RCC 7860 (cell line): ENCODE measurements around the gene MMS22L.

Experiments
- DNase-seq: peaks from one replicate; pipeline ENCODE4 v3.0.0-alpha.2; 2015; ENCODE audit warnings: low spot score
- FAIRE-seq: peaks from 2 replicates; lab custom pipeline; 2012; peaks lifted over from hg19 to GRCh38; lab: Jason Lieb, UNC

MMS22L gene, protein sequence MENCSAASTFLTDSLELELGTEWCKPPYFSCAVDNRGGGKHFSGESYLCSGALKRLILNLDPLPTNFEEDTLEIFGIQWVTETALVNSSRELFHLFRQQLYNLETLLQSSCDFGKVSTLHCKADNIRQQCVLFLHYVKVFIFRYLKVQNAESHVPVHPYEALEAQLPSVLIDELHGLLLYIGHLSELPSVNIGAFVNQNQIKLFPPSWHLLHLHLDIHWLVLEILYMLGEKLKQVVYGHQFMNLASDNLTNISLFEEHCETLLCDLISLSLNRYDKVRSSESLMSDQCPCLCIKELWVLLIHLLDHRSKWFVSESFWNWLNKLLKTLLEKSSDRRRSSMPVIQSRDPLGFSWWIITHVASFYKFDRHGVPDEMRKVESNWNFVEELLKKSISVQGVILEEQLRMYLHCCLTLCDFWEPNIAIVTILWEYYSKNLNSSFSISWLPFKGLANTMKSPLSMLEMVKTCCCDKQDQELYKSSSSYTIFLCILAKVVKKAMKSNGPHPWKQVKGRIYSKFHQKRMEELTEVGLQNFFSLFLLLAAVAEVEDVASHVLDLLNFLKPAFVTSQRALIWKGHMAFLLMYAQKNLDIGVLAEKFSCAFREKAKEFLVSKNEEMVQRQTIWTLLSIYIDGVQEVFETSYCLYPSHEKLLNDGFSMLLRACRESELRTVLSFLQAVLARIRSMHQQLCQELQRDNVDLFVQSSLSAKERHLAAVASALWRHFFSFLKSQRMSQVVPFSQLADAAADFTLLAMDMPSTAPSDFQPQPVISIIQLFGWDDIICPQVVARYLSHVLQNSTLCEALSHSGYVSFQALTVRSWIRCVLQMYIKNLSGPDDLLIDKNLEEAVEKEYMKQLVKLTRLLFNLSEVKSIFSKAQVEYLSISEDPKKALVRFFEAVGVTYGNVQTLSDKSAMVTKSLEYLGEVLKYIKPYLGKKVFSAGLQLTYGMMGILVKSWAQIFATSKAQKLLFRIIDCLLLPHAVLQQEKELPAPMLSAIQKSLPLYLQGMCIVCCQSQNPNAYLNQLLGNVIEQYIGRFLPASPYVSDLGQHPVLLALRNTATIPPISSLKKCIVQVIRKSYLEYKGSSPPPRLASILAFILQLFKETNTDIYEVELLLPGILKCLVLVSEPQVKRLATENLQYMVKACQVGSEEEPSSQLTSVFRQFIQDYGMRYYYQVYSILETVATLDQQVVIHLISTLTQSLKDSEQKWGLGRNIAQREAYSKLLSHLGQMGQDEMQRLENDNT

DNA sequence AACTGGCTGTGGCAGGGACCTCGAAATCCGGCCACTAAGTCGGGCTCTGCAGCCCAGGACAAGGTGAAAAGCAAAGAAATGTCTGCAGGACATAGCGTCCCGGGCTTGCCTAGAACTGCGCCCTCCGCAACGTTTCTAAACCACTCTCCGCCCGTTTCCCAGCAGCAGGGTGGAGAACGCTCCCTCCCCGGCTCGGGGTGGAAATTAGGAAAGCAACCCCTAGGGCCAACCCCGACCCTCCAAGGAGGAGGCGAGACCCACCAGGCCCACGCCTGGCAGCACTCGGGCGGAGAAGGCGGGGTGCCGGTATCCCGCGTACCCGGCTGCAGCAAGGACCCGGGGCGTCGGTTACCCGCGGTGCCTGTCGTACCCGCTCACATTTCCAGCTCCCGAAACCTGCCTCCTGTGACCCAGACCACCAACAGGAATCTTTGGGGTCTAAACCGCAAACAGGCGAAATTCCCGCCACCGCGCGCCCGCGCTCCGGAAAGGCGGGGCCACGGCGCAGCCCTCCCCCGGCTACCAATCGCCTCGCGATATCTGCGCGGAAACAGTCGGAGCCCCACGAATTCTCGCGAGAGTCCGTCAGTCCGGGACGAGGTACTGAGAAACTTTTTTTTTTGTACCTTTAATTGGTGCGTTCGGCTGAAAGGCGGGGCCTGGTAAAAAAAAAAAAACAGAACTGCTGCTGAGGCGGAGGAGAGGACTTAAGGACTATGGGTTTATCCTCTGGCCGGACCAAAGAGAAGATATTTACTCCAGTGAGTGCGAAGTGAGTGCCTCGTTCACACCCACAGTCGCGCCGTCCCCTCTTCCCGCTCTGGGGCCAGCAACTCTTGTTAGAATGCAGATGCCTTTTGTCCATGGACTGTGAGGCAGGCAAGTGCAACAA lies at the start of gene MMS22L:
MMS22L (minus strand) TSS at position 491 of the 892 bp plus-strand sequence. CDS start 739 bp downstream, outside the sequence.
- FAIRE-seq, result peak; percentile 76
- peak; percentile 83 for DNase-seq

DNA sequence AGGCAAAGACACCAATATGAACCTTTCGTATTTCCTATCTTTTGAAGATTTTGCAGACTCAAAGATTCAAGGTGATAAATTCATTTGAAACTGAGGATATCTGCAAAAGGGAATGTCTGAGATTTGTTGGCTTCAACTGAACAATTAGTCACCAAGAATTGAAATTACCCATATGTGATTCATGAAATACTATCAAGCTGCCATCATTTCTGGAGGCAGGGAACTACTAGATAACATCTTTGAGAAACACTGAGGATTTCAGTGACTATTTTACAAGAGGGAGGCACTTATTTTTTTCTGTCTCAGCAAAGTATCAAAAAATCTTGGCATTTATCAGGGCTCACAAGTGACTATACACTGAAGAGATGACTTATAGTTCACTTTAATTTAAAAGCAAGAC lies 39.8 kb upstream of the MMS22L start:
- DNase-seq (peak; percentile 58), FAIRE-seq (no peak)

DNA sequence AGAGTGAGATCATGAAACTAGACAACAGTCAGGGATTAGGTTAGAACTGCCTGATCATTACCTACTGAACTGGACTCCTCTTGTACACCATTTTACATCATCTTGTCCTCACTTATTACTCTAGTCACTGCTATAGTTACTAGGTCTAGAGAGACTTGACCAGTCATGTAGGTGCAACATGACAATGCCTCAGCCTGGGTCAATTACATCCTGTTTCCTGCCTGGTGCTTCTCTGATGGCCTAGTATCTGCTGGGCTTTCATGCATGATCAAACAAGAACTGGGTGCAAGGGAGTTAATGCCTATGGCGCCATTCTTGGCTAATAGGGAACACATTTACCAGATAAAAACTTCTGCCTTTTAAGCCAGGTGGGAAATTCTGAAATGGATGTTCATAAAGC lies 39.2 kb upstream of the MMS22L start:
- no peak for FAIRE-seq
- peak; percentile 51 for DNase-seq

DNA sequence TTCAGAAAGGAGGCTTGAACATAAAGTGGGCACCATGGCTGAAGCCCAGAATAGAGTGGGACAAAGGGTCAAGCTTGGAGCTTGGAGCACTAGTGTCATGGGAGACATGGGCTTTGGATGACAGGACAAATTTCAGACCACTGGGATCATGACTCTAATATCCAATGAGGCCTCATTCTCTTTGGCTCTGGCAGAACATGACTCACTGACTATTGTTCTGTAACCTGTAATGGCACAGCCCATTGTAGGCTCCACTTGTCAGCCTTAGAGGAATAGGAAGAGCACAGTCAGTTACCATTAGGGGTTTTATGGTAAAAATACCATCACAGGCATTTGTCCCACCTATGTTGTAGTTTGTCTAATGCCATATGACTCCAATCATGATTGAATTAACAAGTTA lies 34.0 kb upstream of the MMS22L start:
- DNase-seq (no peak), FAIRE-seq (no peak)

DNA sequence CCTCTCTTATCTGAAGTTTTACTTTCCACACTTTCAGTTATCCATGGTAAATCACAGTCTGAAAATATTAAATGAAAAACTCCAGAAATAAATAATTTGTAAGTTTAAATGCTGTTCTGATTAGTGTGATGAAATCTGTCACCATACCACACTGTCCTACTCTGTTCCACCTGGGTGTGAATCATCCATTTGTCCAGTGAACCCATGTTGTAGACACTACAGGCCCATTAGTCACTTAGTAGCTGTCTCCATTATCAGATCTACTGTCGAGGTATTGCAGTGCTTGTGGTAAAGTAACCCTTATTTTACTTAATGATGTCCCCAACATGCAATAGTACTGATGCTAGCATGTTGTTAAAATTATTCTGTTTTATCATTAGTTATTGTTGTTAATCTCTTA lies 29.2 kb upstream of the MMS22L start:
- peak; percentile 70 for FAIRE-seq
- DNase-seq, result peak; percentile 49

DNA sequence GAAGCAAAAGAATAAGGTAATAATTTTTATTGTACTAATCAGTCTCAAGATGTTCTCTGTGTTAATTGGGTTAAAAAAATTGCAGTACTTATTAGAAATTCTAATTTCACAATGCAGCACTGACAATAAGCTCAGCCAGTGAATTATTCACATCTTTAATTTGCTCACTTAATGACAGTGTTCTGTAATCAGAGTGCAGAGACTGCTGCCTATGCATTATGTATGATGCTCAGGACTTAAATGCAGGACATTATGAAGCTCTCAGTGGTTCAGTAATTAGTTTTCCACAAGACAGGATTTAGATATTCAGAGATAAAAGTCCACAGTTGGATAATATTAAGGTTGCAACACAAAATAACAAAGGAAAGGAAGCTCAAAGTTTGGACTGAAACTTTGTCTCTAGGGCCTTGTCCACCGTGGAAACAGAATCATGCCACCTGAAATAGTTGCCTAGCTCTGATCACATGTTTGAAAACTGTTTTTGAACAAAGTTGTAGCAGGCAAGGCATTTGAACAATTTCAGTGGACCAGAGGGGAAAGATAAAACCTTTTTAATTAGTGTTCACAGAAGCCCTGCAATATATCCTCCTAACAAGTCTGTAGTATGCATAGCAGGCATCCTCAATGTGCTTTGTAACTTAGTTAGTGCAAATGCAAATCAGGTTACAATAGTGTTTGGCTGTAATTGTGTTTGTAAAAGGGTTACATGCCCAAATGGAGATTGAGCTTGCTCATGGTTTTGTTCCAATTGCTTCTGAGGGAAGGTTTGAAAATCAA lies 23.7 kb upstream of the MMS22L start:
- no peak for FAIRE-seq
- DNase-seq, result no peak

DNA sequence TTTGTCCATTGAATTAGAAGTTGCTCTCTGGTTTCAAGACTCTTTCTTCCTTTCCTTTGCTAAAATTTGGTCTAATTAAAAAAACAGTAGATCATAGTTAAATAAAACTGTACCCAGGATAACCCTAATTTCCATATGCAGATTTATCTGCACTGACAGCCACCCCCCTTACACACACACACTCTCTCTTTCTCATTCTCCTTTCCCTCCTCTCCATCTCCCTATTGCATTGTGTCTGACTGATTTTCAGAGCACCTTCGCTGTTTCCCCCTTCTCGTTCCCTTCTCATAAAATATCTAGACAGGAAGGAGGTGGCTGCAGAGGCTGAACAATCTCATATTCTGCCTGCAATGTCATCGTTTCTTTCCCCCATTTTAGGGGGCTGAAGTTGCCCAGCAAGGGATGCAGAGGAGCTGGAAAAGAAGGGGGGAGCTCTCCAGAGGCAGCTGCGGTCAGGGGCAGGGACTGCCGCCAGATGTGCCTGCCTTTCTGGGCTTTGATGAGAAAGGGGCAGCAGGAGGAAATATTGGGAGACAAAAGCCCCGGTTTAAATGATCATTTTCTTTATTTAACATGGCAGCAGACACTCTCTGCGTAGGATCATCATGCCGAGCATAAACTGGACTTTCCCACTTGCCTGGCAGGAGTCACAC lies 22.5 kb upstream of the MMS22L start:
- FAIRE-seq, result no peak
- DNase-seq, result no peak

DNA sequence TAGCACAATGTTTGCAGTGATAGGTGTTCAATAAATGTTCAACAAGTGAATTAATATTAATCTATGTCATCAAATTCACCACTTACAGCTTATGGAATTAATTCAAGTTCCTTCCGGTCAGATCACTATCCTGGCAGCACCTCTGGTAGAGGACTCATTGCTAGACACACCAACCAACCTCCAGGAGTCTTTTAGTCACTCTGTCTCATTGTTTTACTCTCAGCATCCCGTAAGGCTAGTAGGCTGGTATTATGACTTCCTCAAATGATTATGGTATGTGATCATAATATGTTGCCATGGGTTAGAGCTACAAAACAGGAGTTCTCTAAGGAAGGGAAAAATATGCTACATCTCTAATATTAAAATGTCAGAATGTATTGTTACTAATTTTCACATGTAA lies 21.7 kb upstream of the MMS22L start:
- FAIRE-seq (no peak), DNase-seq (no peak)

DNA sequence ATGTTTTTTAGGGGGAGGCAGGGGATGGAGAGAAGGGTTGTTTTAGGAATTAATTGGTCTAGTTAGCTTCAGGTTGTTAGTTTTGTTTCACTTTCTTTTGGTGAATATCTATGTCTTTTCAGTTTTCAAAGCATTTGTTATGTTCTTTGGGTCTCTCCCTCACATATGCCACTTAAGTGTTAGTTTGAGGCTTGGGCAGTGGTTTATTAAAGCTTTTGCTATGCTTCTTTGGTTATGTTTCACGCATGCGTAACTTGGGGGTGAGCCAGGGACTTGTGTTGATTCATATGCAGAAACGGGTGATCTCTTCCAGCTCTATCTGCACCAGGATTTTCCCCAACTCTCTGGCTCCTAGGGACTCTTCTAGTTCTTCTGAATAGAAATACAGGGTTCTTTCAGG lies 11.4 kb upstream of the MMS22L start:
- no peak for FAIRE-seq
- no peak for DNase-seq

DNA sequence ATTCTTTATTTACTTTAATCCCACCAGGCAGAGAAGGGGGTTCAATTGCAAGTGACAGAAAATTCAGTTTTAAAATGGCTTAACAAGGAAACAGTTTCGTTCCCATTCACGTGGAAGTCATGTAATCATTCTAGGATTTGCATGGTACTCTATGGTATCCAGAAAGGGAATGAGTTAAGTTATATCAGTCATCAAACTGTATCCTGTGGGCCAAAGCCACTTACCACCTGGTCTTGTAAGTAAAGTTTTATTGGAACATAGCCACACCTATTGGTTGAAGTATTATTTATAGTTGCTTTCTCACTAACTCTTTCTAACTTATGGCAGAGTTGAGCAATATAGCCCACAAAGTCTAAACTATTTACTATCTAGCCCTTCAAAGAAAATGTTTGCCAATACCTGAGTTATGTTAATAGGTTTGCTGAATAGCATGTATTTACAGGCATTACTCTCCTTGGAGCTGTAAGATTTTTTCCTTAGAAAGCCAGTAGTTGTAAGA lies 10.2 kb upstream of the MMS22L start:
- DNase-seq, result no peak

DNA sequence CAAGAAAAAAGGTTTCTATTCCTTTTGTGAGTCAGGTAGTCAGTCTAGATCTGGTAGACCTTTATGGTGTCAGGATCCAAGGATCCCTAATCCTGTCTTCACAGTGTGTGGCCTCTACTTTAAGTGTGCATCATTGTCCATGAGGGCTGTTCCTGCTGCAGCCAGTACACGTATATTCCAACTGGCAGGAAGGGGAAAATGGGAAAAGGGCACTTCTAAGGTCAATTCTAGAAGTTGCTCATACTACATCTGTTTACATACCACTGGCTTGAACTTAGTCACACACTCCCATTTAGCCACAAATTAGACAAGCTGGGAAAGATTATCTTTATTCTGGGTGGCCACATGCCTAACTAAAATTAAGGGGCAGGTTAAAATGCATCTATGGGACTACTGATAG lies 9.7 kb upstream of the MMS22L start:
- no peak for FAIRE-seq

More for the DNA sequence above, 10.2 kb upstream of the MMS22L start:
- FAIRE-seq, result no peak

DNA sequence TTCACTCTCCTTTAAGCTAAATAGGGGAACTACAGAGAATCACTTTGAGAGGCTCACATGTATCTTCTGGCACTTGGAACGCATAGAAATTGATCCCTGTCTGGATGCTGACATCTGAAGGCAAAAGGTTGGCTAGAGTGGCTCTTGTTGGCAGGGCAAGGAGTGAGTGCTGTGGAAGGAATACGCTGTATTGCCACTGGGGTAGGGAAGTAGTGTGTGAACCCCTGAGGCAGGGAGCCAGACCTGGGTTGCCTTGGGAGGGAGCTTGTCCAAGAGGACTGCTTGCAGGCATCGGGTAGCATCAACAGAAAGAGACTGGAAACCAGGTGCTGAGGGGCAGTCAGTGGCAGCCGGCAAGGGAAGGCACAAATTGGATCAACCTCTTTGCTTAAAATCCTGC lies 8.9 kb upstream of the MMS22L start:
- FAIRE-seq, result no peak
- DNase-seq, result no peak

More for the DNA sequence above, 9.7 kb upstream of the MMS22L start:
- DNase-seq, result no peak

DNA sequence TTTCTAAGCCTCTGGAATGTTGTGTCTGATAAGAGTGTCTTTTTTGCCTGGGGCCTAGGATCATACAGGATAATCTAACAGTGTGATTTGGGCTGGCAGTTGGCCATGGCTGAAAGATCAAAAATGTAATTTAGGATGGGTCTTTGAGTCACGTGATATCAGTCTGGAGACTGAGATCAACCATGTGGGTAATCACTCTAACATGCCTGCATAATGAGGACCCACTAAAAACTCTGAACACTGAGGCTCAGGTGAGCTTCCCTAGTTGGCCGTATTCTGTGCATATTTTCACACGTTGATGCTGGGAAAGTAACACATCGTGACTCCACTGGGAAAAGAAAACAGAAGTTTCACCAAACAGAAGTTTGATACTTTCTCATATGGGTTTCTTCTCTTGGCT lies 6.3 kb upstream of the MMS22L start:
- FAIRE-seq (no peak), DNase-seq (no peak)

DNA sequence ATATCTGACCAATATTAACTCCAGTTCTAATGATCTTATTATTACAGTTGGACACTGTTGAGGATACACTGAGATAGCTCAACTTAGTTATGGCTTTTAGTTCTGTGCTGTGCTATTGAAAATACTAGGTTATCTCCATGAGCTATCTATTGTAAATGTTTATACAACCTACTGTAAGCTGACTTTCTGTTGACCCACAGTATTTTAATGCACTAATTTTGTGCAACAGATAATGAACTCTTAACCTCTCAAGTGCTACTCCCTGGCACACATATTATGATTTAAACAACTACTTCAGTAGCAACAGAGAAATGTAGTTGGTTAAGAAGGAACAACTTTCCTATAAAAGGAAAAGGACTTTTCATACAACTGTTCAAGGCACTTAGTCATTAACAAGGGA lies 5.2 kb upstream of the MMS22L start:
- no peak for FAIRE-seq
- no peak for DNase-seq

DNA sequence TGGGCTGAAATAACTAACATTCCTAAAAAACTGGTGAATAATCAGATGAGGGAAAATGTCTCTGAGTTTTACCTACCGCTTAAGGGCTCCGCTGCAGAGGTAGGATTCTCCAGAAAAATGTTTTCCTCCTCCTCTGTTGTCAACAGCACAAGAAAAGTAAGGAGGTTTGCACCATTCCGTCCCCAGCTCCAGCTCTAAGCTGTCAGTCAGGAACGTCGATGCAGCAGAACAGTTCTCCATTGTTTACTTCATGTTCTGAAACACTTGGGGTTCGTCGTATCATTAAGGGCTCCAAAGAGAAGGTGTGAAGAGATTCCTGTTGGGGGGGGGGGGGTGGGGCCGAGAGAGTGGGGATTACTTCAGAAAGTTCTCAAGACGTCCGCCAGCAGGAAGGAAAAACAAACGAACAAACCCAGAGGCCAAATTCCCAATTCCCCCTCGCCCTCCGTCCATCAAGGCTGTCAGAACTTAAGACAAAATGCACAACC lies 734 bp downstream of the MMS22L start:
- no peak for DNase-seq

DNA sequence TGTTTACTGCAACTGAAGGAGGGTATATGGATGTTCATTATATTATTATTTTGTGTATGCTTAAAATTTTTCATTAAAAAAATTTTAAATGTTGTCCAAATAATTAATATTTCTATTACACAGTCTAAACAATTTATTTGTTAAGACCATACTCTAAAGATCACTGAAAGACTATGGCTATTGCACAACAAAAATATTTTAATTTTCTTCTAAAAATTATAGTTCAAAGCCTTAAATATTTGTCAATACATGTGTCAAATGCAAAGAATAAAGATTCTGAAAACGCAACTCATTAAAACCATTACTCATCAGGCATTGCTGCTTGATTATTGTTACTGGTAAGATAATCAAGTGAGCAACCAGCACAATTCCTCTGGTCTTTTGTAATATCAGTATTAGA lies 2.2 kb downstream of the MMS22L start:
- no peak for FAIRE-seq
- DNase-seq, result no peak

More for the DNA sequence above, 734 bp downstream of the MMS22L start:
- FAIRE-seq, result no peak

DNA sequence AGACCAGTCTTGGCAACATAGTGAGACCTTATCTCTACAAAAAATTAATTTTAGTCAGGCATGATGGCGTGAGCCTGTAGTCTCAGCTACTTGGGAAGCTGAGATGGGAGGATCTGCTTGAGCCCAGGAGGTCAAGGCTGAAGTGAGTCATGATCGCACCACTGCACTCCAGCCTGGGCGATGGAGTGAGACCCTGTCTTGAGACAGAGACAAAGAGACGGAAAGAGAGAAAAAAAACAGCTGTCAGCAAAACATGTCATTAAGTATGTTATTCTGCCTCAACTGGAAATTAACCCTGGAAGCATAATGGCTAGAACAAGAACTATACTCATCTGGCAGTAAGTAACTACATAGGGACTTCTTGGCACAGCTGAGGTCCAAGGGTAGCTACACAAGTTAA lies 7.2 kb downstream of the MMS22L start:
- DNase-seq, result peak; percentile 25
- FAIRE-seq, result peak; percentile 82

DNA sequence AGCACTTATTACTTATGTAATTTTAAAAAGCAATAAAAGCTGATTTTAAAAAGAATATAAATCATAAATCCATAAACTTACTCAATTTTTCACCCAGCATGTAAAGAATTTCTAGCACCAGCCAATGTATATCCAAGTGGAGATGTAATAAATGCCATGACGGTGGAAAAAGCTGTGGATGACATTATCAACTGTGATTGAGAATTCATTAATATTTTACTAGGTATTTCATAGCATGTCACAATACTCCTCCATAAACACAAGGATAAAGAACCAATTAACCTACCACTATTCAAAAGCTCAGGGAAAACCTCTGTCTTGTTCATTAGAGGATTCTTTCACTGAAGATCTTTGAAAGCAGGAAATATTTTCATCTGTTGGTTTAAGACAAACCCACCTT lies 13.2 kb downstream of the MMS22L start:
- DNase-seq (no peak), FAIRE-seq (no peak)
